Right atrium auricular region (tissue), 2 donors: ENCODE data around the gene LIG3. TPM values are rescaled to one million over a fixed set of nuclear protein-coding genes. Genes with fewer than 3 reads are reported as not detected.
"Not testable (repeated sequence)": the region's sequence is repeated elsewhere in the genome, so short reads cannot be mapped to it uniquely, and the experiment has no call there.

Experiments
- DNase-seq: peaks from one replicate; pipeline ENCODE4 v3.0.0-alpha.2; 2019; ENCODE audit warnings: low spot score
- H3K27ac ChIP-seq, 2 donors: fragments of 200-600 bp; sonication (generic); 1 replicate in 1 of 2; 2 replicates in 1 of 2; pipeline ENCODE4 v1.5.1; 2016 to 2019
- H3K27me3 ChIP-seq, 2 donors: fragments of 200-600 bp; sonication (generic); one replicate each; pipeline versions ENCODE4 v1.5.1 to v1.6.0; 2017 to 2019
- H3K36me3 ChIP-seq: fragments of 200-600 bp; sonication (generic); one replicate; pipeline ENCODE4 v1.5.1; 2016
- H3K4me1 ChIP-seq, 2 donors: fragments of 200-600 bp; sonication (generic); one replicate each; pipeline versions ENCODE4 v1.5.1 to v1.6.0; 2017 to 2019
- H3K4me3 ChIP-seq, 2 donors: fragments of 200-600 bp; sonication (generic); 1 replicate in 1 of 2; 2 replicates in 1 of 2; pipeline ENCODE4 v1.5.1; 2017 to 2019; ENCODE audit warnings: mild to moderate bottlenecking in 1 of 2, moderate library complexity in 1 of 2
- H3K9me3 ChIP-seq, 2 donors: fragments of 200-600 bp; sonication (generic); one replicate each; pipeline ENCODE4 v1.5.1; 2019
- total RNA-seq, 2 donors: library from RNA; depleted of rRNA; stranded (reverse); fragments of >200 nt; gene quantifications; one replicate each; pipeline ENCODE4 v1.1.0, GENCODE V29; 2016
- TF ChIP-seq, protein P1 (sequence below), 2 donors: fragments of 200-600 bp; sonication (generic); IDR thresholded peaks; one replicate each; pipeline ENCODE4 v1.5.1; 2019; ENCODE audit warnings: antibody characterized with exemption in 2 of 2

Gene LIG3
- total RNA-seq, 2 donors from 2014 or later, result 12.0 to 17.1 TPM

DNA sequence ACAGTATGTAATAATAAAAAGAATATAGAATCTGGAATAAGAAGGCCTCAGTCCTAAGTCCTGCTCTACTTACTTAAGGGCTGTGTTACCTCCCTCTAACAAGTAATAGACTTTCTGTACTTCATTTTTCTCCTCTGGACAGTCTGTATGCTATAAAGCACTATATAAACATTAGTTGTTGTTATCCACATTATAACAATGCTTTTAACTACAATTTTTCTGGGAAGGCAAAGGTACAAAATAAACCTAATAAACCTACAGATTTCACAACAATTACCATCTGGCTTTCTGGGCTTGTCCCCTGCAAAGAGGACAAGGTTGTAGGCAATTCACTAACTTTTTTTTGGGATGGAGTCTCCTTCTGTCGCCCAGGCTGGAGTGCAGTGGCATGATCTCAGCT, 50.5 kb downstream of the LIG3 start:
- Histone ChIP-seq H3K4me3 (no peak overlapping the region), H3K9me3 (no peaks in the 10 kb centered on the region), H3K27me3 (no peaks in the 10 kb centered on the region), H3K27ac (no peak overlapping the region), H3K4me1 (no peaks in the 10 kb centered on the region), H3K36me3 (no peaks in the 10 kb centered on the region)
- TF ChIP-seq, protein P1, sequence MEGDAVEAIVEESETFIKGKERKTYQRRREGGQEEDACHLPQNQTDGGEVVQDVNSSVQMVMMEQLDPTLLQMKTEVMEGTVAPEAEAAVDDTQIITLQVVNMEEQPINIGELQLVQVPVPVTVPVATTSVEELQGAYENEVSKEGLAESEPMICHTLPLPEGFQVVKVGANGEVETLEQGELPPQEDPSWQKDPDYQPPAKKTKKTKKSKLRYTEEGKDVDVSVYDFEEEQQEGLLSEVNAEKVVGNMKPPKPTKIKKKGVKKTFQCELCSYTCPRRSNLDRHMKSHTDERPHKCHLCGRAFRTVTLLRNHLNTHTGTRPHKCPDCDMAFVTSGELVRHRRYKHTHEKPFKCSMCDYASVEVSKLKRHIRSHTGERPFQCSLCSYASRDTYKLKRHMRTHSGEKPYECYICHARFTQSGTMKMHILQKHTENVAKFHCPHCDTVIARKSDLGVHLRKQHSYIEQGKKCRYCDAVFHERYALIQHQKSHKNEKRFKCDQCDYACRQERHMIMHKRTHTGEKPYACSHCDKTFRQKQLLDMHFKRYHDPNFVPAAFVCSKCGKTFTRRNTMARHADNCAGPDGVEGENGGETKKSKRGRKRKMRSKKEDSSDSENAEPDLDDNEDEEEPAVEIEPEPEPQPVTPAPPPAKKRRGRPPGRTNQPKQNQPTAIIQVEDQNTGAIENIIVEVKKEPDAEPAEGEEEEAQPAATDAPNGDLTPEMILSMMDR (IDR thresholded peaks at IDR 0.05), result no peak
- DNase-seq, result no peak

DNA sequence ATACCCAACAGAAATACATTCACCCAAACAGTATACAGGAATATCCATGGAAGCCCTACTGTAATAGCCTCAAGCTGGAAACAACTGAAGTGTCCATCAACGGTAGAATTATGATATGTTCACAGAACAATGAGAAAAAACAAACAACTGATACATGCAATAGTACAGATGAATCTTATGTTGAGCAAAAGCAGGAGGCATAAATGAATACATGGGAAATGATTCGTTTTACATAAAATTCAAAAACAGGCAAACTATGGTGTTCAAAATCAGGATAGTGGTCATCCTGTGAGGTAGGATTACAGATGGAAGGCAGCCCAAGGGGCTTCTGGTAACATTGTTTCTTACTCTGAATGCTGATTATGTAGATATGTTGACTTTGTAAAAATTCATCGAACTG, 58.1 kb downstream of the LIG3 start:
- no peaks in the 10 kb centered on the region for H3K9me3 ChIP-seq
- no peaks in the 10 kb centered on the region for H3K27me3 ChIP-seq
- no peak overlapping the region for H3K4me3 ChIP-seq
- H3K36me3 ChIP-seq, result no peaks in the 10 kb centered on the region
- no peak for DNase-seq
- TF ChIP-seq, protein P1 (IDR thresholded peaks at IDR 0.05), result no peak
- no peak overlapping the region for H3K27ac ChIP-seq
- no peaks in the 10 kb centered on the region for H3K4me1 ChIP-seq

DNA sequence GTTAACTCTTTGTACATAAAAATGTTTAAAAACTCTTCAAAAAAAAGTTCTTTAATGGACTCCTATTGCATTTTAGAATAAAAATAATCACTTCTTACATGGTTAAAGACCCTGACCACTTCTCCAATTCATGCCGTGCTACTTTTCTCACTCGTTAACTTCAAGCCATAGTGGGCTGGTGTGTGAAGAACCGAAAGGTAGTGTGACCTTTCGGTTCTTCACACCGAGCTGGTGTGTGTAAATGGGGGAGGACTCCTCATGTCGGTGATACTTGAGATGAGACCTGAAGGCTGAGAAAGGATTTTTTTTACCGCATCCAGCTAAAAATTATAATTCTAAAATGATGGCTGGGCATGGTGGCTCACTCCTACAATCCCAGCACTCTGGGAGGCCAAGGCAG, 61.1 kb downstream of the LIG3 start:
- DNase-seq, result no peak
- Histone ChIP-seq H3K36me3 (no peaks in the 10 kb centered on the region), H3K27me3 (no peaks in the 10 kb centered on the region), H3K9me3 (no peaks in the 10 kb centered on the region), H3K4me1 (no peaks in the 10 kb centered on the region), H3K4me3 (no peak overlapping the region), H3K27ac (no peak overlapping the region)
- TF ChIP-seq, protein P1 (IDR thresholded peaks at IDR 0.05), result no peak

DNA sequence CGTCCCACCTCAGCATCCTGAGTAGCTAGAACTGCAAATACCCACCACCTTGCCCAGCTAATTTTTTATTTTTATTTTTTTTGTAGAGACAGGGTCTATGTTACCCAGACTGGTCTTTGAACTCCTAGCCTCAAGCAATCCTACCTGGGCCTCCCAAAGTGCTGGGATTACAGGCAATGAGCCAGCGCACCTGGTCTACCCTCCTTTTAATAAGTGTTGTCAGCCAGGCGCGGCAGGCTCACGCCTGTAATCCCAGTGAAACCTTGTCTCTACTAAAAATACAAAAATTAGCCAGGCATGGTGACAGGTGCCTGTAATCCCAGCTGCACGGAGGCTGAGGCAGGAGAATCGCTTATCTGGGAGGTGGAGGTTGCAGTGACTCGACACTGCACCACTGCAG, 63.9 kb downstream of the LIG3 start:
- no peaks in the 10 kb centered on the region for H3K4me1 ChIP-seq
- H3K36me3 ChIP-seq, result no peaks in the 10 kb centered on the region
- no peak overlapping the region for H3K27ac ChIP-seq
- H3K9me3 ChIP-seq, result no peaks in the 10 kb centered on the region
- no peak for DNase-seq
- TF ChIP-seq, protein P1 (IDR thresholded peaks at IDR 0.05), result no peak
- no peaks in the 10 kb centered on the region for H3K27me3 ChIP-seq
- H3K4me3 ChIP-seq, result no peak overlapping the region

DNA sequence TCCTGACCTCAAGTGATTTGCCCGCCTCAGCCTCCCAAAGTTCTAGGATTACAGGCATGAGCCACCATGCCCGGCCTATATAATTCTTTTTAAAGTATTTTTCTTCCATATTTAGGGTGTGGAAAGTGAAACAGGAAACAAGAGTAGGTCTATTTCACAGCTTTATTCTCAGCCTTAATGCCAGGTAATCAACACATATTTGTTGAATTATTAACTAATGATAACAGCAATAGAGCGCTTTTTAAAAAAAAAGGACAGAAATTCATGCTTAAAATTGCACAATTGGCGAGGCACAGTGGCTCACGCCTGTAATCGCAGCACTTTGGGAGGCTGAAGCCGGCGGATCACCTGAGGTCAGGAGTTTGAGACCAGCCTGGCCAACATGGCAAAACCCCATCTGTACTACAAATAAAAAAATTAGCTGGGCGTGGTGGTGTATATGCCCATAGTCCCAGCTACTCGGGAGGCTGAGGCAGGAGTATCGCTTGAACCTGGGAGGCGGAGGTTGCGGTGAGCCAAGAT, 65.2 kb downstream of the LIG3 start:
- not testable (repeated sequence) for H3K4me1 ChIP-seq, DNase-seq, H3K27me3 ChIP-seq, H3K27ac ChIP-seq, H3K9me3 ChIP-seq, H3K4me3 ChIP-seq, H3K36me3 ChIP-seq

DNA sequence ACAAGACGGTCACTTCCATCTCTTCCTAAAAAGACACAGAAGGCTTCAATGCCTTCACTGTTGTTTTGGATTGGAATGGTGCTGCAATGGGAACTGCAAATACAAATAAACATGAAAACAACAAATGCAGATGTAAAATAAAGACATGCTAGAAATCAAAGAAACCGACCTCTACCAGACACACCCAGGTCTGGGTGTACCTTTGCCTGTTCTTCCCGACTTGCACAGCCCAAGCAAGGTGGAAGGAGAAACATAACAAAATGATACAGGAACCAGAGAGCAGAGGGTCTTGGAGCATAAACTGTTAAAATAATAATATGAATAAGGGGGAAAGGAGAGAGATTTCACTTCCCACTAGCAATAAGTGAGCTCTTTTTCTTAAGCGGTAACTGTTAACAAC, 65.9 kb downstream of the LIG3 start:
- Histone ChIP-seq H3K27ac (no peak overlapping the region), H3K36me3 (no peaks in the 10 kb centered on the region), H3K9me3 (no peaks in the 10 kb centered on the region), H3K4me3 (no peak overlapping the region), H3K4me1 (peaks cover 0 to 11% of the 10 kb centered on the region in 2 donors), H3K27me3 (no peaks in the 10 kb centered on the region)
- TF ChIP-seq, protein P1 (IDR thresholded peaks at IDR 0.05), result no peak
- DNase-seq, result no peak
